SK-N-SH treated with all-trans-retinoic acid at 6 μM for 48 hours (cell line): ENCODE results near the gene PLEKHN1.

Experiments used
- ATAC-seq: fragments of 200-7000 bp; cut with Tn5 transposase; 3 replicates; pipeline ENCODE4 v1.9.1; 2020; ENCODE audit warnings: mild to moderate bottlenecking, moderate library complexity
- ARNTL ChIP-seq: fragments of 450-650 bp; formaldehyde crosslinking; IDR thresholded peaks from 2 replicates; pipeline ENCODE4 v1.5.0; 2020; ENCODE audit warnings: low read depth, mild to moderate bottlenecking, moderate library complexity, borderline replicate concordance
- BACH2 ChIP-seq: fragments of 250-450 bp; sonication (Bioruptor Pico); IDR thresholded peaks from 2 replicates; pipeline ENCODE4 v1.9.0; 2021; ENCODE audit warnings: mild to moderate bottlenecking, borderline replicate concordance
- CREB5 ChIP-seq: fragments of 250-450 bp; sonication (Bioruptor Pico); IDR thresholded peaks from 2 replicates; pipeline ENCODE4 v1.5.1; 2020; ENCODE audit warnings: low read depth, mild to moderate bottlenecking, moderate library complexity
- CSDC2 ChIP-seq: fragments of 250-450 bp; sonication (Bioruptor Pico); IDR thresholded peaks from 2 replicates; pipeline ENCODE4 v1.5.0; 2020; ENCODE audit warnings: mild to moderate bottlenecking, moderate library complexity
- CSRNP3 ChIP-seq: fragments of 250-450 bp; sonication (Bioruptor Pico); IDR thresholded peaks from 2 replicates; pipeline ENCODE4 v1.5.1; 2021; ENCODE audit warnings: mild to moderate bottlenecking, moderate library complexity
- ESRRG ChIP-seq: fragments of 250-450 bp; sonication (Bioruptor Pico); IDR thresholded peaks from 2 replicates; pipeline ENCODE4 v1.6.1; 2021; ENCODE audit warnings: mild to moderate bottlenecking
- GLIS3 ChIP-seq: fragments of 250-450 bp; sonication (Bioruptor Pico); IDR thresholded peaks from 2 replicates; pipeline ENCODE4 v1.5.0; 2020; ENCODE audit warnings: mild to moderate bottlenecking, moderate library complexity
- ISL1 ChIP-seq: fragments of 250-450 bp; sonication (Bioruptor Pico); IDR thresholded peaks from 2 replicates; pipeline ENCODE4 v2.1.2; 2022; ENCODE audit warnings: mild to moderate bottlenecking, moderate library complexity
- PATZ1 ChIP-seq: fragments of 250-450 bp; sonication (Bioruptor Pico); IDR thresholded peaks from 2 replicates; pipeline ENCODE4 v1.8.0; 2020; ENCODE audit warnings: mild to moderate bottlenecking, moderate library complexity, borderline replicate concordance
- PPARA ChIP-seq: fragments of 250-450 bp; sonication (Bioruptor Pico); IDR thresholded peaks from 2 replicates; pipeline ENCODE4 v1.5.0; 2020; ENCODE audit warnings: mild to moderate bottlenecking, borderline replicate concordance
- SNAI2 ChIP-seq: fragments of 250-450 bp; sonication (Bioruptor Pico); IDR thresholded peaks from 2 replicates; pipeline ENCODE4 v1.5.0; 2020; ENCODE audit warnings: mild to moderate bottlenecking, moderate library complexity
- TCF4 ChIP-seq: fragments of 250-450 bp; sonication (Bioruptor Pico); IDR thresholded peaks from 2 replicates; pipeline ENCODE4 v1.8.0; 2021; ENCODE audit warnings: mild to moderate bottlenecking, moderate library complexity, borderline replicate concordance
- TOX ChIP-seq: fragments of 250-450 bp; sonication (Bioruptor Pico); IDR thresholded peaks from 2 replicates; pipeline ENCODE4 v1.8.0; 2021; ENCODE audit warnings: mild to moderate bottlenecking, moderate library complexity, borderline replicate concordance
- ZC3H10 ChIP-seq: fragments of 250-450 bp; sonication (Bioruptor Pico); IDR thresholded peaks from 2 replicates; pipeline ENCODE4 v1.5.1; 2021; ENCODE audit warnings: mild to moderate bottlenecking, moderate library complexity
- ZFP3 ChIP-seq: fragments of 250-450 bp; sonication (Bioruptor Pico); IDR thresholded peaks from 2 replicates; pipeline ENCODE4 v1.5.0; 2020; ENCODE audit warnings: mild to moderate bottlenecking, moderate library complexity
- ZFP30 ChIP-seq: fragments of 450-650 bp; formaldehyde crosslinking; IDR thresholded peaks from 2 replicates; pipeline ENCODE4 v1.5.0; 2022; ENCODE audit warnings: mild to moderate bottlenecking, moderate library complexity
- ZNF565 ChIP-seq: fragments of 450-650 bp; formaldehyde crosslinking; conservative IDR thresholded peaks from 2 replicates; pipeline ENCODE4 v1.5.0; 2020; ENCODE audit warnings: low read depth, mild to moderate bottlenecking, moderate library complexity
- ZNF70 ChIP-seq: fragments of 450-650 bp; formaldehyde crosslinking; IDR thresholded peaks from 2 replicates; pipeline ENCODE4 v1.5.0; 2020; ENCODE audit warnings: mild to moderate bottlenecking, moderate library complexity
- ZNF8 ChIP-seq: fragments of 450-650 bp; formaldehyde crosslinking; IDR thresholded peaks from 2 replicates; pipeline ENCODE4 v1.5.0; 2020; ENCODE audit warnings: mild to moderate bottlenecking, moderate library complexity

PLEKHN1 gene

GRCh38 chr1:952603-953002 is 13.7 kb upstream of the PLEKHN1 start:
- no peak for TF ChIP-seq SNAI2 (CRISPR knock-in tag)
- no peak for TF ChIP-seq ZNF565 (CRISPR knock-in tag)
- TF ChIP-seq ZC3H10: no peak
- no peak for TF ChIP-seq TOX (CRISPR knock-in tag)
- no peak for TF ChIP-seq CREB5 (CRISPR knock-in tag)
- TF ChIP-seq ZNF8: no peak
- no peak for TF ChIP-seq CSRNP3
- TF ChIP-seq ZNF70 (CRISPR knock-in tag): no peak
- TF ChIP-seq ESRRG (CRISPR knock-in tag): no peak
- no peak for ATAC-seq

GRCh38 chr1:953524-954320 is 12.6 kb upstream of the PLEKHN1 start:
- ATAC-seq: no peak
- no peak for TF ChIP-seq ESRRG (CRISPR knock-in tag)
- TF ChIP-seq TCF4: no peak
- no peak for TF ChIP-seq CSDC2 (CRISPR knock-in tag)
- no peak for TF ChIP-seq ARNTL
- no peak for TF ChIP-seq GLIS3 (CRISPR knock-in tag)
- TF ChIP-seq, all 23 proteins: peak for 0

- ATAC-seq: no peak
- TF ChIP-seq TOX (CRISPR knock-in tag) (no peak), ZFP30 (no peak), PPARA (CRISPR knock-in tag) (no peak), ESRRG (CRISPR knock-in tag) (no peak), GLIS3 (CRISPR knock-in tag) (no peak), PATZ1 (CRISPR knock-in tag) (no peak), SNAI2 (CRISPR knock-in tag) (no peak), CSDC2 (CRISPR knock-in tag) (no peak), ZFP3 (CRISPR knock-in tag) (no peak), BACH2 (CRISPR knock-in tag) (no peak)
- TF ChIP-seq, all 23 proteins: peak for 0
These were observed 11.4 kb upstream of the PLEKHN1 start for GRCh38 chr1:954927-955326.

GRCh38 chr1:955474-955873 is 10.8 kb upstream of the PLEKHN1 start:
- ATAC-seq: no peak
- TF ChIP-seq ZC3H10 (no peak), ZFP30 (no peak), ISL1 (no peak), CREB5 (CRISPR knock-in tag) (no peak), GLIS3 (CRISPR knock-in tag) (no peak)

- TF ChIP-seq ESRRG (CRISPR knock-in tag) (no peak), ISL1 (no peak), TOX (CRISPR knock-in tag) (no peak)
- ATAC-seq: no peak
These were observed 9.6 kb upstream of the PLEKHN1 start for GRCh38 chr1:956636-957035.
